Measurements from ENCODE around the gene POR. TPM values are rescaled to one million over a fixed set of nuclear protein-coding genes. Genes with fewer than 3 reads are reported as not detected.

The POR gene
- total RNA-seq, 1 donor from 2014 or later = 62.2 TPM

DNA sequence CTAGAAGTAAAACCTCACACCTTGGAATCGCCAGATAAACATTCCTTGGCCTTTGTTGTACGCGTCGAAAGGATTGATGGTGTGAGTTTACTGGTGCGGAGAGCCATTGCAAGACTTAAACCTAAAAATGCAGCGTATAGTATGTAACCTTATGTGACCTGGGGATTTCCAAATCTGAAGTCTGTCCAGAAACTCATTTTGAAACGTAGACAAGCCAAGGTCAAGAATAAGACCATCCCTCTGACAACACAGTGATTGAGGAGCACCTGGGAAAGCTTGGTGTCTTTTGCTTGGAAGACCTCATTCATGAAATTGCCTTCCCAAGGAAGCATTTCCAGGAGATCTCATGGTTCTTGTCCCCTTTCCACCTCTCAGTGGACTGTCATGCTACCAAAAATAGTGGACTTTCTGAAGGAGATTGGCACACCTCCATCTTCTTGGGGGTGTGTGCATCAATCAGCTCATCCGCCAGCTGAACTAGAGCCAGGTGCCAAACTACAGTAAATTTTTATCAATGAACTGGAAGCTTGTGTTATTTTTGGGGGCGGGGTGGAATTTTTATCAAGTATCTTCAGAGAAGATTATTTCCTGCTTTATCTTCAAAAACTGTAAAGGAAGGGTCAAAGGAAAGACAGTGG is 8.1 kb downstream of the POR start:
- DNase-seq (ENCODE audit: low spot score) = no peak
- Mint-ChIP-seq H3K36me3 (ENCODE audit: low read depth) (peaks cover 2% of the 10 kb centered on the region), H3K4me1 (ENCODE audit: low read depth) (peaks cover 3% of the 10 kb centered on the region), H3K9me3 (ENCODE audit: low read depth) (no peaks in the 10 kb centered on the region), H3K4me3 (ENCODE audit: unreplicated experiment) (no peak overlapping the region), H3K27ac (ENCODE audit: unreplicated experiment) (no peak overlapping the region), H3K27me3 (ENCODE audit: low read depth) (no peaks in the 10 kb centered on the region)
- TF ChIP-seq, protein P1, sequence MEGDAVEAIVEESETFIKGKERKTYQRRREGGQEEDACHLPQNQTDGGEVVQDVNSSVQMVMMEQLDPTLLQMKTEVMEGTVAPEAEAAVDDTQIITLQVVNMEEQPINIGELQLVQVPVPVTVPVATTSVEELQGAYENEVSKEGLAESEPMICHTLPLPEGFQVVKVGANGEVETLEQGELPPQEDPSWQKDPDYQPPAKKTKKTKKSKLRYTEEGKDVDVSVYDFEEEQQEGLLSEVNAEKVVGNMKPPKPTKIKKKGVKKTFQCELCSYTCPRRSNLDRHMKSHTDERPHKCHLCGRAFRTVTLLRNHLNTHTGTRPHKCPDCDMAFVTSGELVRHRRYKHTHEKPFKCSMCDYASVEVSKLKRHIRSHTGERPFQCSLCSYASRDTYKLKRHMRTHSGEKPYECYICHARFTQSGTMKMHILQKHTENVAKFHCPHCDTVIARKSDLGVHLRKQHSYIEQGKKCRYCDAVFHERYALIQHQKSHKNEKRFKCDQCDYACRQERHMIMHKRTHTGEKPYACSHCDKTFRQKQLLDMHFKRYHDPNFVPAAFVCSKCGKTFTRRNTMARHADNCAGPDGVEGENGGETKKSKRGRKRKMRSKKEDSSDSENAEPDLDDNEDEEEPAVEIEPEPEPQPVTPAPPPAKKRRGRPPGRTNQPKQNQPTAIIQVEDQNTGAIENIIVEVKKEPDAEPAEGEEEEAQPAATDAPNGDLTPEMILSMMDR (IDR thresholded peaks at IDR 0.05) = no peak

DNA sequence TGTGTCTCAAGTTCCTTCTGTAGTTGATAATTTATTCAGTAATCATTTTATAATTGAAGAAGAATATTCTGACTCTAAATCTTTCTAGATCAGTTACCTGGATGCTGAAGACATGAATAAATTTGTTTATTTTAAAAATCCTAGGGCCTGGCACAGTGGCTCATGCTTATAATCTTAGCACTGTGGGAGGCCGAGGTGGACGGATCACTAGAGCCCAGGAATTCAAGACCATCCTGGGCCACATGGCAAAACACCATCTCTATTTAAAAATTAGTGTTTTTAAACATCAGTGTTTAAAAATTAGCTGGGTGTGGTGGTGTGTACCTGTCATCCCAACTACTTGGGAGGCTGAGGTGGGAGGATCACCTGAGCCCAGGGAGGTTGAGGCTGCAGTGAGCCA is 9.3 kb downstream of the POR start:
- Mint-ChIP-seq H3K27me3 (ENCODE audit: low read depth) (no peaks in the 10 kb centered on the region), H3K27ac (ENCODE audit: unreplicated experiment) (no peak overlapping the region), H3K4me3 (ENCODE audit: unreplicated experiment) (no peak overlapping the region), H3K9me3 (ENCODE audit: low read depth) (no peaks in the 10 kb centered on the region), H3K36me3 (ENCODE audit: low read depth) (peaks cover 2% of the 10 kb centered on the region), H3K4me1 (ENCODE audit: low read depth) (peaks cover 3% of the 10 kb centered on the region)
- no peak for DNase-seq (ENCODE audit: low spot score)
- TF ChIP-seq, protein P1 (IDR thresholded peaks at IDR 0.05) = no peak

GRCh38 chr7:75924889-75925288 is 9.9 kb downstream of the POR start:
- peaks cover 2% of the 10 kb centered on the region for H3K36me3 Mint-ChIP-seq (ENCODE audit: low read depth)
- no peaks in the 10 kb centered on the region for H3K27me3 Mint-ChIP-seq (ENCODE audit: low read depth)
- DNase-seq (ENCODE audit: low spot score) = no peak
- H3K4me1 Mint-ChIP-seq (ENCODE audit: low read depth) = peaks cover 3% of the 10 kb centered on the region
- H3K9me3 Mint-ChIP-seq (ENCODE audit: low read depth) = no peaks in the 10 kb centered on the region
- TF ChIP-seq, protein P1 (IDR thresholded peaks at IDR 0.05) = no peak
- H3K4me3 Mint-ChIP-seq (ENCODE audit: unreplicated experiment) = no peak overlapping the region
- H3K27ac Mint-ChIP-seq (ENCODE audit: unreplicated experiment) = no peak overlapping the region

GRCh38 chr7:75925717-75926435 is 10.9 kb downstream of the POR start:
- TF ChIP-seq, protein P1 (IDR thresholded peaks at IDR 0.05) = no peak
- peaks cover under 1% of the 10 kb centered on the region for H3K9me3 Mint-ChIP-seq (ENCODE audit: low read depth)
- H3K4me3 Mint-ChIP-seq (ENCODE audit: unreplicated experiment) = no peak overlapping the region
- peaks cover 3% of the 10 kb centered on the region for H3K4me1 Mint-ChIP-seq (ENCODE audit: low read depth)
- no peak overlapping the region for H3K27ac Mint-ChIP-seq (ENCODE audit: unreplicated experiment)
- H3K36me3 Mint-ChIP-seq (ENCODE audit: low read depth) = peaks cover 2% of the 10 kb centered on the region
- no peak for DNase-seq (ENCODE audit: low spot score)
- no peaks in the 10 kb centered on the region for H3K27me3 Mint-ChIP-seq (ENCODE audit: low read depth)

GRCh38 chr7:75928568-75928914 is 13.6 kb downstream of the POR start:
- peaks cover 2% of the 10 kb centered on the region for H3K9me3 Mint-ChIP-seq (ENCODE audit: low read depth)
- no peaks in the 10 kb centered on the region for H3K27me3 Mint-ChIP-seq (ENCODE audit: low read depth)
- H3K27ac Mint-ChIP-seq (ENCODE audit: unreplicated experiment) = no peak overlapping the region
- DNase-seq (ENCODE audit: low spot score) = no peak
- peaks cover 4% of the 10 kb centered on the region for H3K4me1 Mint-ChIP-seq (ENCODE audit: low read depth)
- H3K36me3 Mint-ChIP-seq (ENCODE audit: low read depth) = peaks cover 4% of the 10 kb centered on the region
- no peak overlapping the region for H3K4me3 Mint-ChIP-seq (ENCODE audit: unreplicated experiment)
- TF ChIP-seq, protein P1 (IDR thresholded peaks at IDR 0.05) = no peak

All from chondrocyte (in vitro differentiated cells).